ENCODE measurements around the gene INCA1.

Gene INCA1

DNA sequence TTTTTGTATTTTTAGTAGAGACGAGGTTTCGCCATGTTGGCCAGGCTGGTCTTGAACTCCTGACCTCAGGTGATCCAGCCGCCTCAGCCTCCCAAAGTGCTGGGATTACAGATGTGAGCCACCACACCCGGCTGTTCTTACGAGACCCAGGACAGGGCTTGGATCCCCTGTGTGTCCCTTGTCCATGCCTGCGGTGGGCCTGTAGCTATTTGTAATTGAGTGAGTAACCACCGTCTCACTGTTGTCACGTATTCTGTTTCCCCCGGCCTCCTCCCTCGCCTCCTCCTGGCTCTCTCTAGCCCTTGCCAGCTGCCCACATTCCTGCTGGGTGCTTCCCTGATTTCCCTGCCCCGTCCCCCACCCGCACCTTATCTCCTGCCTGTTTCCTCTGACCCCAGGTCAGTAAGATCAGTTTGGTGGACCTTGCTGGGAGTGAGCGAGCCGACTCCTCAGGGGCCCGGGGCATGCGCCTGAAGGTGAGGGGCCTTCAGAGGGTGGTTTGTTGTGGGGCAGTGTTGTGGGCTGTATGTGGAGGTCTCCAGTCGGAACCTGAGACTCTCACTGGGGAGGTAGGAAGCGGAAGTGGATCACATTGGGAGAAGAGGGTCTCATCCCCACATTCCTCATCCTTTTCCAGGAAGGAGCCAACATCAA is 6.0 kb upstream of the INCA1 start:
- DNase-seq: no peak

DNA sequence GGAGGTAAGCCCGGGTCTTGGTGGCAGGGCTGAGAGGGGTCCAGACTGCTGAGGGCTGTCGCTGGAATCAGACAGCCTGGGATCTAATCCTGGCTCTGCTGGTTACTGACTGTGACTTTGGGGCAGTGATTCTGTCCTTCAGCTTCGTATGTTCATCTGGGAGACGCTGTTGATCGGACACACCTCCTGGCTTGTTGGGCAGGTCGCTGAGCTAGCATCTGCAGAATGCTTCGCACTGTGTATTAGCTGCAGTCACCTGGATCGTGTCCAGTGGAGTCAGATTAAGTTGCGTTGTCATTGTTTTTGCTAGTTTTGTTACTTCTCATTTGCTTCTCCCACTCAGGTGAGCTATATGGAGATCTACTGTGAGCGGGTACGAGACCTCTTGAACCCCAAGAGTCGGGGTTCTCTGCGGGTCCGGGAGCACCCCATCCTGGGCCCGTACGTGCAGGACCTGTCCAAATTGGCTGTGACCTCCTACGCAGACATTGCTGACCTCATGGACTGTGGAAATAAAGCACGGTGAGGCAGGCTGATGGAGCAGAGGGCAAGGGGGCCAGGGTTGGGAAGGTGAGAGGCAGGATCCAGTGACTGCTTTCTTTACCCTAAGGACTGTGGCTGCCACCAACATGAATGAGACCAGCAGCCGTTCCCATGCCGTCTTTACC is 4.9 kb upstream of the INCA1 start:
- DNase-seq: no peak

GRCh38 chr17:5000237-5000639 is 2.9 kb upstream of the INCA1 start:
- no peak for DNase-seq

- DNase-seq: no peak
These were observed 2.2 kb upstream of the INCA1 start for GRCh38 chr17:4999430-5000093.

GRCh38 chr17:4998732-4999429 is 1.6 kb upstream of the INCA1 start:
- no peak for DNase-seq

DNA sequence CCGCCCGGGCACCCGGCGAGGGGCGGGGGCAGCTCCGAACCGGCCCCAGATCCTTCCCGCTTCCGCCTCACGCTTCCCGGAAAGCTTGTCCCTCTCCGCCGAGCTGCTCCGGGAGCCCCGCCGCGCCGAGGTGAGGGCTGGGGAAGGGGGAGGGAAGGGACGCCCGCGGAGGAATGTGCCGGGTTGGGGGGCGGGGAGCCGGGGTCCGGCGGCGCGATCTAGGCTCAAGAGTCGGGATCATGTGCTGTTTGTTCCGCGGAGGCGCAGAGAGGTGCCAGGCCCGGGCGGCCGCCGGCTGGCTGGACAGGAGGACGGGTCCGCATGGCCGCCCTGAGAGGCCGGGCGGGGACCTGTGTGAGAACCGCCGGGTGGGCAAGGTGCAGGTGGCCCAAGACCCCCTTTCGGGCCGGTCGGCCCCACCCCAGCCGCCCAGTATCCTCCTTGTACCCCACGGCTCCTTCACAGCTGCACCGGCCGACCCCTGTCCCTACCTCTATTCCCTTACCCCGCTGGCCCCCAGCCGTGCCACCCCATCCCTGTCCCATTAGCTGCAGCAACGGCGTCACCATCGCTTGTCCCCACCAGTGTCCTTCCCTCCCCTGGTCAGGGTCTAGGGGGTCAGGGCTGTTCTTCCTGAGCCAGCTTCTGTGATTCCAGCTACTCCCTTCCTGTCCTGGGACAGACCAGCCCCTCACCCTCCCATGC is 857 bp upstream of the INCA1 start:
- DNase-seq: no peak

- DNase-seq: no peak
These were observed 3.2 kb downstream of the INCA1 start for GRCh38 chr17:4994081-4994595.

DNA sequence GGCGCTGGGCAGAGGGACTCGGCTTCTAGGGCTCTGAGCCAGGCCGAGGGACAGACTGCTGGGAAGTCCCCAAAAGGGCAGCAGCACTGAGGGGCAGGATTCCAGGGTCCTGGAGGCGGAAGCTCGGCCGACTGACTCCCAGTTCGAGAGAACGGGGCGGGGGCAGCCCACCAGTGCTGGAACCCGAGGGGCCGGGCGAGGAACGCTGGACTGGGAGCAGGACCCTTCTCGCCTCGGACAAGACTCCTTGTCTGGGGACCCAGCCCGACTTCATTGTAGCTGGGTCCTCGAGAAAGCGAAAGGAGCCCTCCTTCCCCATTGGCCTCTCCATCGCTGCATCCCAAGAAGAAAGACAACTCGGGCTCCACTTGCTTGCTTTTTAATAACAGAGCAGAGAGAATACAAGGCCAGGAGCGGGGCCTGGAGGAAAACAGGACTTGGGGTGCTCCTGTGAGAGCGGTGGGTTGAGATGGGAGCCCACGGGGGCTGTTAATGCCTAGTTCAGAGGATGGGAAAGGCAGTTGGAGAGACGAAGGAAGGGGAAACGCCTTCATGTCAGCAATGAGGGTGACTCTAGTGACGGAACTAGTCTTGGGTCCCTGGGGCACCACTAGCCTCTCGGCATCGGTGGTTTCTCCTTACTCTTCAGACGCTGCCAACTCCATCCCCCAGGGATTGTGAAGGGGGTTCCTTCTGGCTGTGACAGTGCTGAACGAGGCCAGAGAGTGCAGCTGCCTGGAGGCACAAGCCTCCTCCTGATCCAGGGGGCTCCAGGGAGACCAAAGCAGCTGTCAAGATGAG is 9.4 kb downstream of the INCA1 start:
- DNase-seq: no peak

DNA sequence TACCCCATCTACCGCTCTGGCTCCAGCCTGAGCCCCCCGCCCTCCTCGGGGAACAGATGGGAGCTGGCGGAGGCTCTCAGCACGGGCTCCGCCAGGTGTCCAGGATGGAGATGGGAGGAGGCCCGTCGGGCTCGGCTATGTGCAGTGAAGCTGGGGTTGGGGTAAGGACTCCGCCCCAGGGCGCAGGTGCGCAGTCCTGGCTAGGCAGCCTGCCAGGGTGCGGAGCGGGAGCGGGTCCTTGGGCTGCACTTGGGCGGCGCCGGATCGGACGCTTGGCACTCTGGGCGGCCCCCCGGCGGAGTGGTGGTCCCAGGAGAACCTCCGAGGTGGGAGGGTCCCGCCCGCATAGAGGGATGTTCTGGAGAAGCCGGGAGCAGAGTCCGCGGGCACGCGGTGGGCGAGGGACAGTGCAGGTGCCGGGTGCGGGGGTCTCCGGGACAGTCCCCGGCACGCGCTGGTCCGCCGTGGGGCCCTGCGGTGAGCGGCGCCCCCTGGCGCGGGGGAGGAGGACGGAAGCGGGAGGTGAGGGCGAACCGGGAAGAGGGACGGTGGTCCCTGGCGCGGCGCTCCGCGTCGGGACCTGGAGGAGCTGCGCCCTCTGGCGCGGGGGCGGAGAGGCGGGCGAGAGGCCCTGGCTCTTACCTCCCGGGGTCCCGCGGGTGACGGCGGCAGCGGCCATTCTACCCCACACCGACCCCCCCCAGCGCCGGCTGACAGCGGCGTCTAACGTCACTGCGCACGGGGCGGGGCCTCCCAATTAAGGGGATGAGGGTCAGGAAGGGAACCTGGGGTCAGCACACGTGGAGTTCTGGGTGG is 10.2 kb downstream of the INCA1 start, which contains the start of gene CAMTA2:
CAMTA2 (minus strand) TSS at position 725 of the 816 bp plus-strand sequence. CDS start 1,453 bp downstream, outside the sequence.
- DNase-seq: peak; percentile 38

- no peak for DNase-seq
These were observed 10.9 kb downstream of the INCA1 start for GRCh38 chr17:4986403-4986802.

GRCh38 chr17:4982305-4982704 is 15.0 kb downstream of the INCA1 start:
- DNase-seq: no peak

DNA sequence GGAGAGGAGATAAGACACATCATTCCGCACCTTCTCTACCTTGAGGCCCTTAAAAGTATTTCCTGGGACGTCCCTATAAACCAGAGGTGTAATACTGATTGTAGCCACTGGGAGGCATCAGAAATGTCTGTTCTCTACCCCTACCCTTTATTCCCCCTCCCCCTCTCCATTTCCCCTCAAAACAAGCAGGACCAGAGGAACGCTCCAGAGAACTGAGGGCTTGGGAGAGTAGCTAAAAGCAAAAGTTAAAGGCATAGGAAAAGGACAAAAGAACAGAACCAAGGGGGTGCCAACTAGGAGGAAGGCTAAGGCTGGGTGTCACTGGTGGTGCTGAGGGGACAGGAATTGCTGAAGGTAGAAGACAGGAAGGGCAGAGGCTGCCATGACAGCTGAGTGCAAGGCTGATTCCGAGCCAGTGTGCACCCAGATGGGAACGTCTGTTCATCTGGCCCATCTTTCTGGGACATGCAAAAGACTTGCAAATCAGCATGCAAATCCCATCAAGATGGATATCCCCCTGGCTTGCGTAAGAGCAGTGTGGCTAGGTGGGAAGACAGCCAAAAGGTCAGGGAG is 16.6 kb downstream of the INCA1 start:
- peak; percentile 28 for DNase-seq

- no peak for DNase-seq
These were observed 18.6 kb downstream of the INCA1 start for GRCh38 chr17:4978726-4979125.

DNA sequence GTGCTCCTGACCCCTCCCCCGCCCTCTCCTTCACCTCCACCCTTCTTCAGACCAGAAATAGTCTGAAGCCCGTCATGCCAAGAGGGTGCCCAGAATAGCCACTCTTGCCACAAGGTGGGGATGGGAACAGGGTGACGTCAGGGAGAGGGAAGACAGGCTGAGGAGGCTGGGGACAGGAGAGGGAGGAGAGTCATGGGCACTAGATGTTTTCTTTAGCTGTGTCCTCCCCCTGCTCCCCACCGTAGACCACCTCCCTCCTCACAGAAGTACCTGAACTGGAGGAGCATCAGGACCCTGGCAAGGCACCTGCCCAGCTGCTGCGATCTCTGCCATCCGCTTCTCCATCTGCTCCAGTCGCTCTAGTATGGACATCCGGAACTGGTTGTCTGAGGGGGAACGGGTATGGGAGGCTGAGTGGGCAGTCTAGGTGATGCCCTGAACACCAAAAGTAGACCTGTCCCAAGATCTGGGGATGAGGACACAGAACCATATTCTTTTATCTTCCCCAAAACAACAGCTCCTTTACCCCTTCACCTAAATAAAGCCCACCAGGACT is 23.1 kb downstream of the INCA1 start:
- DNase-seq: no peak

DNA sequence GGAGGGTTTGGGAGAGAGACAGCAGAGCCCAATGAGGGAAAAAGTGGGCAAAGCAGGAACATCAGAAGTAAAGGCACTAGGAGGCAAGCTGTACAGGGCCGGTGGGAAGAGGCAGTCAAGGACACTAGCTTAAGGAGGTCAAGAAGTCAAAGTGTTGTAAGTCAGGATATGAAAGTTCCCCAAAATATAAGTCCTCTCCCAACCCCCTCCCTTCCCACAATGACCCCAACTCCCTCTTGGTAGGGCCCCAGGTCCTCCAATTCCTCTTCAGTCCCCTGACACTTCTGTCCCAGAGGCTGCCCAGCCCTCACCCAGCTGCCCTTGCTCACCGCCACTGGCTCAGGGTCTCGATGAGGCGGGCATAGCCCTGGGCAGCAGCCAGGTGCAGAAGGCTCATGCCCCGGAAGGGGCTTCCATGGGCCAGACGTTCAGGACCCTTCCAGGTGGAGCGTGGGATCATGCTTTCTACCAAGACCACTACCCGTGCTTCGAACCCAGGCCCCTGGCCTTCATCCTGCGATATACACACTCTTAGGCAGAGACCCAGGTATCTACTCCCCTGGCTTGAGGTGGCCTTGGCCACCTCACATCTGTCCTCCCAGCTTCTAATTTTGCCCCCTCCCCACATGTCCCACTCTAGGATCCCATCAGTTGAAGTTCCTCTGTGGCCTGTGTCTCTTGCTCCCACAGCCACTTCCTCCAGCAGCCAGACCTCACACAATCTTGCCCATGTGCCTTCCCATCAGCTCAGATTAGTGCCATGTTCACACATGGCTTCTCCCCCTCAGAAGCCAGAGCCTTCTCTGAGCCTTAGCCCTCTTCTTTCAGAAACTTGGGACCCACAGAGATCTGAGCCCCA is 23.8 kb downstream of the INCA1 start:
- no peak for DNase-seq

GRCh38 chr17:4972752-4973151 is 24.6 kb downstream of the INCA1 start:
- DNase-seq: no peak

DNA sequence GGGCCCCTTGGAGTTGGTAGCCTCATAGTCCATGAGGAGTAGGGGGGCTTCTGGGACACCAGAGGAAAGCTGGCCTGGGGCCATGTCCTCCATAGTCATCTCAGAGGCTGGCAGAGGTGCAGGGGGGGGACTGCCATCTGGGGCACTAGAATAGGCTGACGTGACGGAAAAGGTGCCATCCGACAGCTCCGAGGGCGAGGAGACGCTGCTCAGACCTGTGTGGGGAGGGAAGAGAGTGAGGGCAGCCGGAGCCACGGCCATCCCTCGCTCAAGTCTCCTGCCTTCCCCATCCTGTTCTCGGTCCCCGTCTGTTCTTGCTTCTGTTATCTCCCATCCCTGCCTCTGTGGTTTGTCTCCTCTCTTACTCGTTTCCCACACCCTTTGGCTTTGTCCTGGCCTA is 25.0 kb downstream of the INCA1 start:
- DNase-seq: no peak

DNA sequence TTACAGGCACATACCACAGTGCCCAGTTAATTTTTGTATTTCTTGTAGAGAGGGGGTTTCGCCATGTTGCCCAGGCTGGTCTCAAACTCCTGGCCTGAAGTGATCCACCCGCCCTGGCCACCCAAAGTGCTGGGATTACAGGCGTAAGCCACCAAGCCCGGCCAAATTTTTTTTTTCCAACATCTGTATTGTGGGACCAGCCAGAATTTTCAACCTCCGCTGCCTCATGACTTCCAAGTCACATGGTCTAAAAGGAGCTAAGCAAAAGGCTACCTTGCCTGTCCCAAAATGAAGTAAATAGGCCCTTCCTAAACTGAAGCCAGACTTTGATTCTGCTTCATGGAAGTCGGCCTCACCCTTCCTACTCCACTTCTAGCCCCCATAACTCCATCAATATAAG is 25.5 kb downstream of the INCA1 start:
- no peak for DNase-seq

DNA sequence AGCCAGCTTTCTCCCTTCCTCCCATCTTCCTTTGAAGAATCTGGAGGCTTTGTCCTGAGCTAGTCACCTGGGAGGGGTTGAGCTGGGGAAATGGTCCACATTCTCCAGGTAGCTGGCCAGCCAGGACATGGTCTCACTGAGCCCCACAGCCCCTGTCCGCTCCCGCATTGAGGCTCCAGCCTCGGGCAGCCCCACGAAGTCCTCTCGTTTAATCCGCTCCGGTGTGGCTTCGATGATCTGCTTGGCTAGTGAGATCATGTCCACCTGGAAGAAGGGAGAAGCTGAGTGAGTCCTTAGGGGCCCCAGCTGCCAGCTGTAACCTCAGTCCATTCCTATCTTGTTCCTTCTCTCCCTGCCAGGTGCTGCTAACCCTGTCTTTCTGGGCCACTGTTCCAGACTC is 27.0 kb downstream of the INCA1 start:
- DNase-seq: no peak
